Smooth muscle cell (in vitro differentiated cells): ENCODE measurements around the gene ZNF30. TPM values are rescaled to one million over a fixed set of nuclear protein-coding genes. Genes with fewer than 3 reads are reported as not detected.

Experiments used
- DNase-seq: peaks from one replicate; lab custom pipeline; 2025; ENCODE audit not compliant: unreplicated experiment; lab: John Stamatoyannopoulos, UW
- H2AFZ ChIP-seq: fragments of 200-600 bp; sonication (generic); 2 replicates; pipeline ENCODE4 v1.6.0; 2016; ENCODE audit warnings: antibody characterized with exemption, low read depth, mild to moderate bottlenecking
- H3F3A ChIP-seq: fragments of 200-600 bp; sonication (generic); 2 replicates; pipeline ENCODE4 v1.6.0; 2017; ENCODE audit warnings: antibody characterized with exemption, low read depth
- H3K27ac ChIP-seq: fragments of 200-600 bp; sonication (generic); 2 replicates; pipeline ENCODE4 v1.5.1; 2016; ENCODE audit warnings: low read depth, mild to moderate bottlenecking
- H3K27me3 ChIP-seq: fragments of 200-600 bp; sonication (generic); 2 replicates; pipeline ENCODE4 v1.6.1; 2016; ENCODE audit warnings: low read depth, mild to moderate bottlenecking
- H3K36me3 ChIP-seq: fragments of 200-600 bp; sonication (generic); 2 replicates; pipeline ENCODE4 v1.5.1; 2016; ENCODE audit warnings: low read depth
- H3K4me1 ChIP-seq: fragments of 200-600 bp; sonication (generic); 2 replicates; pipeline ENCODE4 v1.5.1; 2016; ENCODE audit warnings: low read depth
- H3K4me2 ChIP-seq: fragments of 200-600 bp; sonication (generic); 2 replicates; pipeline ENCODE4 v1.6.0; 2016; ENCODE audit warnings: mild to moderate bottlenecking
- H3K4me3 ChIP-seq: fragments of 200-600 bp; sonication (generic); 2 replicates; pipeline ENCODE4 v1.5.1; 2016; ENCODE audit warnings: mild to moderate bottlenecking
- H3K79me2 ChIP-seq: fragments of 200-600 bp; sonication (generic); 2 replicates; pipeline ENCODE4 v1.6.0; 2016; ENCODE audit warnings: low read depth, mild to moderate bottlenecking
- H3K9ac ChIP-seq: fragments of 200-600 bp; sonication (generic); 2 replicates; pipeline ENCODE4 v1.6.0; 2016; ENCODE audit warnings: low read depth
- H3K9me3 ChIP-seq: fragments of 200-600 bp; sonication (generic); replicated peaks from 2 replicates; pipeline ENCODE4 v1.5.1; 2016; ENCODE audit warnings: low read depth
- H4K20me1 ChIP-seq: fragments of 200-600 bp; sonication (generic); 2 replicates; pipeline ENCODE4 v1.6.0; 2016; ENCODE audit warnings: low read depth
- WGBS: methylation state at CpG from one replicate; pipeline ENCODE4 v1.1.7; 2016; ENCODE audit warnings: low lambda C conversion rate; 5-methylcytosine and 5-hydroxymethylcytosine counted together
- polyA plus RNA-seq: library from polyadenylated mRNA; unstranded; fragments of >200 nt; fragmentation: Nextera tagmentation; extraction: Ambion mirVana; gene quantifications from 2 replicates; pipeline ENCODE4 v1.2.1, GENCODE V29; 2016
- total RNA-seq: library from RNA; depleted of rRNA; stranded (reverse); fragments of >200 nt; gene quantifications from 2 replicates; pipeline ENCODE4 v1.2.3, GENCODE V29; 2014
- TF ChIP-seq, protein P1 (sequence below): fragments of 200-600 bp; sonication (generic); IDR thresholded peaks from 2 replicates; pipeline ENCODE4 v1.5.1; 2017; ENCODE audit warnings: borderline replicate concordance, mild to moderate bottlenecking, antibody characterized with exemption; ENCODE audit not compliant: insufficient read depth, poor library complexity, severe bottlenecking

Gene ZNF30
- total RNA-seq = 1.2 and 3.0 TPM in 2 replicates
- polyA plus RNA-seq = 2.3 and 3.1 TPM in 2 replicates

DNA sequence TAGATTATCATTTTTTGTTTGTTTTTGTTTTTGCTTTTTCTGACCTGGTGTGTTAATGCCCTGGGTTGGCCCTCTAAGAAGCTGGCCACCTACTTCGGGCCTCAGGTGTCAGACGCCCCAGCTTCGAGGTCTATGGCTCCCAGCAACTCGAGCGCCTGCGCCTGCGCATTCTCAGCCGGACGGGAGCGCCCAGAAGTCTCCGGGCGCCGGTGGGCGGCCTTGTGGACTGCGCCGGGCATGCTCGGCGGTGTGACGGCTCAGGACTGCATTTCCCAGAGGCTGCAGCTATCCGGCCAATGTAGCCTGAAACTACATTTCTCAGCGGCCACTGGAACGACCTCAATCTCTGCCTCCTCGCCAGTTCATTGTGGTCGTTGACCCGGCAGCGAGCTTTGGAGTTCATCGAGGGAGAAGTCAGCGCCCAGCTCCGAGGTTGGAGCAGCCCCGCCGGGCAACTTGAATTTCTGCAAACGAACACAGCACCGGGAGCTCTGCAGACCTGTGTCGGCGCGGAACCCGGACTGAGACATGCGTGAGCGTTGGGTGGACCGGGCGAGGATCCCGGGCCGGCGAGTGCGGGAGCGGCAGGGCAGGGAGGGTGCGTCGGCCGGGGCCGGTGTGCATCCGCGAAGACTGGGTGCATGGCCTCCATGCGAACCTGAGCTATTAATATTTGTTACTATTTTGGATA is at the start of gene ZNF30:
Gene ZNF30, plus strand, starts transcription at position 219 of the 691 bp plus-strand sequence. CDS start 3,045 bp downstream, outside the sequence.
- TF ChIP-seq, protein P1, sequence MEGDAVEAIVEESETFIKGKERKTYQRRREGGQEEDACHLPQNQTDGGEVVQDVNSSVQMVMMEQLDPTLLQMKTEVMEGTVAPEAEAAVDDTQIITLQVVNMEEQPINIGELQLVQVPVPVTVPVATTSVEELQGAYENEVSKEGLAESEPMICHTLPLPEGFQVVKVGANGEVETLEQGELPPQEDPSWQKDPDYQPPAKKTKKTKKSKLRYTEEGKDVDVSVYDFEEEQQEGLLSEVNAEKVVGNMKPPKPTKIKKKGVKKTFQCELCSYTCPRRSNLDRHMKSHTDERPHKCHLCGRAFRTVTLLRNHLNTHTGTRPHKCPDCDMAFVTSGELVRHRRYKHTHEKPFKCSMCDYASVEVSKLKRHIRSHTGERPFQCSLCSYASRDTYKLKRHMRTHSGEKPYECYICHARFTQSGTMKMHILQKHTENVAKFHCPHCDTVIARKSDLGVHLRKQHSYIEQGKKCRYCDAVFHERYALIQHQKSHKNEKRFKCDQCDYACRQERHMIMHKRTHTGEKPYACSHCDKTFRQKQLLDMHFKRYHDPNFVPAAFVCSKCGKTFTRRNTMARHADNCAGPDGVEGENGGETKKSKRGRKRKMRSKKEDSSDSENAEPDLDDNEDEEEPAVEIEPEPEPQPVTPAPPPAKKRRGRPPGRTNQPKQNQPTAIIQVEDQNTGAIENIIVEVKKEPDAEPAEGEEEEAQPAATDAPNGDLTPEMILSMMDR = no peak
- WGBS = under 1% methylated on average over 53 of the region's 53 CpGs

DNA sequence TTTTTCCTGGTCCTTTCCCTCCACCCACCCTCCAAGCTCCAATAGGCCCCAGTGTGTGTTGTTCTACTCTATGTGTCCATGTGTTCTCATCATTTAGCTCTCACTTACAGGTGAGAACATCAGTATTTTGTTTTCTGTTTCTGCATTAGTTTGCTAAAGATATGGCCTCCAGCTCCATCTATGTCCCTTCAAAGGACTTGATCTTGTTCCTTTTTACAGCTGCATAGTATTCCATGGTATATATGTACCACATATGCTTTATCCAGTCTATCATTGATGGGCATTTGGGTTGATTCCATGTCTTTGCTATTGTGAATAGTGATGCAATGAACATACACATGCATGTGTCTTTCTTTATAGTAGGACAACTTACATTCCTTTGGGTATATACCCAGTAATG is 47.1 kb upstream of the ZNF30 start:
- no peak overlapping the region for H3K27ac ChIP-seq
- TF ChIP-seq, protein P1 = no peak
- H3K9ac ChIP-seq = no peak overlapping the region
- no peaks in the 10 kb centered on the region for H3K36me3 ChIP-seq
- no peak overlapping the region for H2AFZ ChIP-seq
- no peak for DNase-seq
- no peak overlapping the region for H3K4me3 ChIP-seq
- H3F3A ChIP-seq = no peaks in the 10 kb centered on the region
- no peaks in the 10 kb centered on the region for H3K79me2 ChIP-seq
- no peak overlapping the region for H3K4me2 ChIP-seq
- H3K9me3 ChIP-seq = no peaks in the 10 kb centered on the region
- H3K27me3 ChIP-seq = no peaks in the 10 kb centered on the region
- no peaks in the 10 kb centered on the region for H3K4me1 ChIP-seq
- no peaks in the 10 kb centered on the region for H4K20me1 ChIP-seq

More for the DNA sequence above, at the start of gene ZNF30:
- DNase-seq = peak; percentile 68
- Histone ChIP-seq H3K79me2 (peaks cover 17% of the 10 kb centered on the region), H4K20me1 (no peaks in the 10 kb centered on the region), H3K36me3 (no peaks in the 10 kb centered on the region), H3K27me3 (no peaks in the 10 kb centered on the region), H3K9me3 (no peaks in the 10 kb centered on the region), H3K4me2 (peak within 1 kb of the TSS; percentile 93), H3F3A (peaks cover 6% of the 10 kb centered on the region), H3K27ac (peak within 1 kb of the TSS; percentile 34), H2AFZ (peak within 1 kb of the TSS; percentile 94), H3K4me3 (peak within 1 kb of the TSS; percentile 86), H3K4me1 (peaks cover 4% of the 10 kb centered on the region), H3K9ac (peak within 1 kb of the TSS; percentile 15)

DNA sequence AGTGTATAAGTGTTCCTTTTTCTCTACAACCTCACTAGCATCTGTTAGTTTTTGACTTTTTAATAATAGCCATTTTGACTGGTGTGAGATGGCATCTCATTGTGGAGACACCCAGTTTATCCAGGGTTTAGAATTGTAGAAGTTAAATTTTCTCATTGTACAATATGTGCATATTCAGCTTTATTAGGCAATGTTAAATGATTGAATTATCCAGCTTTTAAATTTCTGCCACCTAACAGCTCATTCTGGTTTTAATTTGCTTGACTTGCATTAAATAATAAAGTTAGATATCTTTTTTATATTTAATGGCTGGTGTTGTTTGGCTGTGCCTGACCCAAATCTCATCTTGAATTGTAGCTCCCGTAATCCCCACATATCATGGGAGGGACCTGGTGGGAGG is 46.7 kb upstream of the ZNF30 start:
- no peaks in the 10 kb centered on the region for H3K4me1 ChIP-seq
- DNase-seq = no peak
- no peaks in the 10 kb centered on the region for H3K27me3 ChIP-seq
- H3K9me3 ChIP-seq = no peaks in the 10 kb centered on the region
- H4K20me1 ChIP-seq = no peaks in the 10 kb centered on the region
- no peak overlapping the region for H2AFZ ChIP-seq
- no peaks in the 10 kb centered on the region for H3F3A ChIP-seq
- WGBS = 82% methylated on average over 1 of the region's 1 CpG
- H3K4me2 ChIP-seq = no peak overlapping the region
- H3K36me3 ChIP-seq = no peaks in the 10 kb centered on the region
- no peak overlapping the region for H3K27ac ChIP-seq
- no peak overlapping the region for H3K9ac ChIP-seq
- no peak overlapping the region for H3K4me3 ChIP-seq
- H3K79me2 ChIP-seq = no peaks in the 10 kb centered on the region
- TF ChIP-seq, protein P1 = no peak

DNA sequence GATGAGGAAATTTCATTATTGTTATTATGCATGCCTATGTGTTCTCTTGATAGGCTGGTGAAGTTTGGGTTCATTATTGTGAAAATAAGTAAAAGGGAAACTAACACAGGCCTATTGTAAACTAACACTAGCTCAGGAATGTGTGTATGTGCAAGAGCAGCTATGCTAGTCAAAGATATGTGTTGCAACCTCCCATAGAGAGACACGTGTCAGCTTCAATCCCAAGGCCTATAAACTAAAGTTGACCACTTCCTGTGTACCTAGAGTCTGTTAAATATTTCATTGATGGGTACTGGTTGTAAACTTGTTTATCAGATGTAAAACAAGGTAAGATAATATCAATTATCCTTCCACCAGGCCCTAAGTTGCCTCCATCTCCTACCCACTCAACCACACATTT is 44.7 kb upstream of the ZNF30 start:
- Histone ChIP-seq H2AFZ (no peak overlapping the region), H3K4me3 (no peak overlapping the region), H3K27me3 (no peaks in the 10 kb centered on the region), H3K9ac (no peak overlapping the region), H3K9me3 (no peaks in the 10 kb centered on the region), H3K36me3 (no peaks in the 10 kb centered on the region), H4K20me1 (no peaks in the 10 kb centered on the region), H3K4me2 (no peak overlapping the region), H3K27ac (no peak overlapping the region), H3K4me1 (no peaks in the 10 kb centered on the region), H3F3A (no peaks in the 10 kb centered on the region), H3K79me2 (no peaks in the 10 kb centered on the region)
- 64% methylated on average over 1 of the region's 1 CpG for WGBS
- TF ChIP-seq, protein P1 = no peak
- no peak for DNase-seq
